ENCODE data around the gene FBF1.

DNA sequence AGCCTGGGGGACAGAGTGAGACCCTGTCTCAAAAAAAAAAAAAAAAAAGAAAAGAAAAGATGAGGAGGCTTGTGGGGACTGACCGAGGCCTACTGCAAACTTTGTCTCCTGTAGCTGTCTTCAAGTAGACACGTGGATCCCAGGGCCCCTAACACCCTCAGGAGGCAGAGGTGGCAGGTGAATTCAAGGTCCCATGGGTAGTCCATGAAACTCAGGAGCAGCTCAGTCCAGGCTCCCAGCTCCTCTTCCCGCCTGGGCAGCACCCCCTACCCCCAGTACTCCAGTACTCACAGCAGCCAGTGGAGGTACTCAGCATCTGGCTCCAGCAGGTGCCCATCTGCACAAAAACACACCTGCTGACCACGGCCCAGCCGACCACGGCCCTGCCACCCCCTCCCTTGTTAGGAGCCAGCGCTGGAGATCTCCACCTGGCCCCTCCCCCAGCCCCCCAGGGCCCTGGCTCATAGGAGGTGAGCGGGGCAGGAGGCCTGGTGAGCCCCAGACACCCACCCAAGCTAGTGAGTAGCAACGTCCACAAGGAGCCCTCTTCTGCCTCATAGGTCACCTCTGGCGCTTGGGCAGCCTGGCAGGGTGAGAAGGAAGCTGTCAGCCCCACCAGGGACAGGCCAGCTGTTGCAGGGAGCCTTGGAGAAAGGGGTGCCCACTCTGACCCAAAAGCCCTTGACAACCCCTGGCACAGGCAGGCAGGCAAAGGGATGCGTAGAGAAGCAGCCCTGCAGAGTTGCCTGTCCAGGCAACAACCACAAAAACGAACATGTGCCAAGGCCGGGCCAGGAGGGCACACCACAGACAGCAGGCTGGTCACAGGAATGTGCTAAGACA lies 39.9 kb downstream of the FBF1 start:
- no peak for TF ChIP-seq EZH2 (IDR thresholded peaks at IDR 0.05; ENCODE audit: insufficient read depth, low read length)
- no peak for TF ChIP-seq CTCF (IDR thresholded peaks at IDR 0.05; ENCODE audit: insufficient read depth, low read depth, low read length)

Data from astrocyte (in vitro differentiated cells and primary cell).